GM18867 (cell line): ENCODE data around the gene CYP4F22.
A peak's percentile ranks its signal among the peaks of the same experiment; 100 is the strongest.
"Not testable (repeated sequence)": the region's sequence is repeated elsewhere in the genome, so short reads cannot be mapped to it uniquely, and the experiment has no call there.

Source experiments
- ATAC-seq: cut with Tn5 transposase; IDR thresholded peaks from one replicate; pipeline ENCODE4 v1.9.1; 2021; ENCODE audit warnings: mild to moderate bottlenecking, moderate library complexity; ENCODE audit not compliant: unreplicated experiment

Gene CYP4F22

DNA sequence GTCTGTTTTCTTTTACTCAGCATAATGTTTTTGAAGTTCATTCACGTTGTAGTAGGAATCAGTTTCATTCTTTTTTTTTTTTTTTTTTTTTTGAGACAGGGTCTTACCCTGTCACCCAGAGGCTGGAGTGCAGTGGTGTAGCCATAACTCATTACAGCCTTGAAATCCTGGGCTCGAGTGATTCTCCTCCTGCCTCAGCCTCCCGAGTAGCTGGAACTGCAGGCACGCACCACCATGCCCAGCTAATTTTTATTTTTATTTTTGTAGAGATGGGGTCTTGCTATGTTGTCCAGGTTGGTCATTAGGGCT, 25.2 kb downstream of the CYP4F22 start:
- ATAC-seq, result not testable (repeated sequence)

DNA sequence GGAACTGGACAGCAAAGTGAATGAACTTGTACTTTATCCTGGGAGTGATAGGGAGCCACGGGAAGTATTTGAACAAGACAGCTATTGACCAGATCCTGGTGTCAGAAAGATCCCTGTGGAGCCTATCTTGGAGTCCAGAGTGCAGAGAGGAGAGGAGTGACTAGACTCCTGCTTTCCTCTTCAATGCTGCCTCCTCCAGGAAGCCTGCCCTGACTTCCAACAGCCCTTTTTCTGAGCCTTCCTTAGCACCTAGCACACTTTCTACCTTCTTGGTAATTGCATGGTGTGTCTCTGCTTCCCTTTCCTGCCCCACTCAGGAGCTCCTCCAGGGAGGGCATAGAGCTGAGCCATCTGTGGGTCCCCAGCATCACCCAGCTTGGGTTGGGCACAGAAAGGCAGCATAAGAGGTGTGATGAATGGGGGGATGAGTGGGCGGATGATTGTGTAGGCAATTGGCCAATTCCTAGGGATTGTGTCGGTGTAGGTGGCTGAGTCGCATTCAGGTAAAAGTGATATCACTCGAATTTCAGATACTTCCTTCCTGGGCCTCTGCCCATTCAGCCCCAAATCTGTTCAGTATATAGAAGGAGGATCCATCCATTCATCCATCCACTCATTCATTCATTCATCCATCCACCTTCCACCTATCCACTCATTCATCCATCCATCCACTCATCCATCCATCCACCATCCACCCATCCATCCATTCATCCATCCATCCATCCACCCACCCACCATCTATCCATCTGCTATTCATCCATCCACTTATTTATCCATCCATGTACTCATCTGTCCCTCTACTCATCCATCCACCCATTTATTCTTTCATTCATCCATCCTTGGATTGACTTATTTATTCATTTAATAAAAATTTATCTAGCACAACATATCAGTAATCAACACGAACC, 26.9 kb downstream of the CYP4F22 start:
- no peak for ATAC-seq

- no peak for ATAC-seq
These were observed 28.0 kb downstream of the CYP4F22 start for GRCh38 chr19:15536350-15536749.

DNA sequence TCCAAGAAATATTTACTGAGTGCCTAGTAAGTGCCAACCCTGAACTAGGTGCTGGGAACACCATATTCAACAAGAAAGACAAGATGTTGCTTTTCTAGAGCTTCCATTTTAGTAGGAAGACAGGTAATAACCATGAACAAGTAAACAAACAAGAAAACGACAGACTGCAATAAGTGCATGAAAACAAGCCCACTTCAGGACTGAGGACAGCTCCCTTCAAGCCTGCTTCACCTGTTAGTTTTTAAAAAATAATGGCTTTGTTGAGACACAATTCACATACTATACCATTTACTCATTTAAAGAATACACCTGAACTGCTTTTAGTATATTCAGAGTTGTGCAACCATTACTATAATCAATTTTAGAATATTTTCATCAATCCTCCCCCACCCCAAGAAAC, 30.4 kb downstream of the CYP4F22 start:
- ATAC-seq, result no peak

DNA sequence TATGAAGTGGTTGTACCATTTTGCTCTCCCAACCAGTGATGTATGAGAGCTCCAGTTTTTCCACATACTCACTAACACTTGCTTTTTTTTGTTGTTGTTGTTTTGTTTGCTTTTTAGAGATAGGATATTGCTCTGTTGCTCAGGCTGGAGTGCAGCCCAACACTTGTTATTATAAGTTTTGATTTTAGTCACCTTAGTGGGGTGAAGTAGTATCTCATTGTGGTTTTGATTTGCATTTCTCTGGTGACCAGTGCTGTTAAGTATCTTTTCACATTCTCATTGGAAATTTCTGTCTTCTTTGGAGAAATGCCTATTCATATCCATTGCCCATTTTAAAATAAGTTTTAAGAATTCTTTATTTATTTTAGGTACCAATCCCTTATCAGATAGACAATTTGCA, 31.3 kb downstream of the CYP4F22 start:
- no peak for ATAC-seq

DNA sequence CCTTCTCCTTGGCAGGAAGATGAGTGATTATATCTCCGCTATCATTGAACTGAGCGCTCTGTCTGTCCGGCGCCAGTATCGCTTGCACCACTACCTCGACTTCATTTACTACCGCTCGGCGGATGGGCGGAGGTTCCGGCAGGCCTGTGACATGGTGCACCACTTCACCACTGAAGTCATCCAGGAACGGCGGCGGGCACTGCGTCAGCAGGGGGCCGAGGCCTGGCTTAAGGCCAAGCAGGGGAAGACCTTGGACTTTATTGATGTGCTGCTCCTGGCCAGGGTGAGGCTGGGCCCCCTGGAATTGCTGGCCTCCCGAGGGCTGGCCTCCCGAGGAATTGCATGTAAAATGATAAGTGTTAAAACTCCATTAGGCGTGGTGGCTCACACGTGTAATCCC, 32.1 kb downstream of the CYP4F22 start:
- ATAC-seq, result no peak

GRCh38 chr19:15544283-15544682, 36.0 kb downstream of the CYP4F22 start:
- ATAC-seq, result no peak

- no peak for ATAC-seq
These were observed 36.6 kb downstream of the CYP4F22 start for GRCh38 chr19:15544970-15545369.

- no peak for ATAC-seq
These were observed 40.3 kb downstream of the CYP4F22 start for GRCh38 chr19:15548648-15549047.

DNA sequence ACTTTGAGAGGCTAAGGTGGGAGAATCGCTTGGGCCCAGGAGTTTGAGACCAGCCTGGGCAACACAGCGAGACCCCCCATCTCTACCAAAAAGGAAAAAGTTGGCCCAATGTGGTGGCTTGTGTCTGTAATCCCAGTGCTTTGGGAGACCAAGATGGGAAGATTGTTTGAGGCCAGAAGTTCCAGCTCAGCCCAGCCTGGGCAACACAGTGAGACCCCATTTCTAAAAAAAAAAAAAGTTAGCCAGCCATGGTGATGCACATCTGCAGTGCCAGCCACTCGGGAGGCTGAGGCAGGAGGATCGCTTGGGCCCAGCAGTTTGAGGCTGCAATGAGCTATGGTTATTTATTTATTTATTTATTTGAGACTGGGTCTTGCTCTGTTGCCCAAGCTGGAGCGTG, 41.3 kb downstream of the CYP4F22 start:
- ATAC-seq, result no peak

- no peak for ATAC-seq
These were observed 41.9 kb downstream of the CYP4F22 start for GRCh38 chr19:15550273-15550672.

GRCh38 chr19:15550929-15551292, 42.6 kb downstream of the CYP4F22 start:
- no peak for ATAC-seq

GRCh38 chr19:15551293-15552004, 43.1 kb downstream of the CYP4F22 start:
- ATAC-seq, result no peak

- no peak for ATAC-seq
These were observed 46.7 kb downstream of the CYP4F22 start for GRCh38 chr19:15555021-15555420.

GRCh38 chr19:15555759-15556633, 47.7 kb downstream of the CYP4F22 start:
- ATAC-seq, result peak; percentile 76

GRCh38 chr19:15556634-15557181, 48.4 kb downstream of the CYP4F22 start:
- ATAC-seq, result no peak

DNA sequence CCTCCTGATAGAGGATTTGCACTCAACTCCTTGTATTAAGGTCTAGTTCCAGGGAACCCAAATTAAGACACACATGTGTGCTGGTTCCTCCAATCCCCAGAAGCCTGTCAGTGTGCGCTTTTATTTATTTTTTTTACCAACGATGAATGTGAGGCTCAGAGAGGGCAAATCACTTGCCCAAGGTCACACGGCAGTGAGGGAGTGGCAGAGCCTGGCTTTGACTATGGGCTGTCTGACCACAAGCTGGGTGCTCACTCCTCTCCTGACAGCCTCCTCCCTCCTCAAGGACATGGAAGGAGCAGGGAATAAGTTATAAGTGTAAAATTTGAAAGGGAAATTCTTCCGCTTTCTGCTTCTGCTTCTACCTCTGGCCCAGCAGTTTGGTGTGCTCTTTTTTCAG, 48.9 kb downstream of the CYP4F22 start:
- no peak for ATAC-seq

DNA sequence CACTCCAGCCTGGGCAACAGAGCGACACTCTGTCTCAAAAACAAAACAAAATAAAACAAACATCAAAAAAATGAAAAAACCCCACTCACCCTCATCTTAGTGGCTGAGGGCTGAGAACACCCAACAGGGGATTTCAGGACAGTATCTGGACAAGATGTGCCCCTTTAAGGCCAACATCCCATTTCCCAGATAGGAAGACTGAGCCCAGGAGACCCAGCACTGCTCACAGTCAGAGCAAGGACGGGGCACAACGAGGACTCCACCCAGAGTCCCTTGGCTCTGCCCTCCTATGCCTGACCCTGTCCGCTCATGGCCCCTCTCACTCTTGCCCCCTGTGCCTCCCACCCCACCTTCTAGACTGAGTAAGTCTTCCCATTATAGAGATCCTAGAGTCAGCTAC, 53.8 kb downstream of the CYP4F22 start:
- no peak for ATAC-seq

GRCh38 chr19:15562861-15563260, 54.5 kb downstream of the CYP4F22 start:
- no peak for ATAC-seq

GRCh38 chr19:15563325-15563794, 55.0 kb downstream of the CYP4F22 start:
- no peak for ATAC-seq

- no peak for ATAC-seq
These were observed 55.6 kb downstream of the CYP4F22 start for GRCh38 chr19:15563931-15564330.
